Activated CD4-positive, CD25-positive, alpha-beta regulatory T cell treated with anti-CD3 and anti-CD28 coated beads, Interleukin-2, amount 50 U/mL, for 72 hours (primary cell): Measurements from ENCODE around the gene ETF1.

Experiments used
- DNase-seq: peaks from one replicate; pipeline ENCODE4 v3.0.0; 2021

Gene ETF1

GRCh38 chr5:138560971-138561370 lies 17.9 kb upstream of the ETF1 start:
- no peak for DNase-seq

GRCh38 chr5:138559937-138560336 lies 16.9 kb upstream of the ETF1 start:
- DNase-seq, result no peak

- DNase-seq, result no peak
These were observed 14.6 kb upstream of the ETF1 start for GRCh38 chr5:138557677-138558076.

- DNase-seq, result no peak
These were observed 11.1 kb upstream of the ETF1 start for GRCh38 chr5:138554143-138554542.

GRCh38 chr5:138553437-138554095 lies 10.5 kb upstream of the ETF1 start:
- DNase-seq, result no peak

- no peak for DNase-seq
These were observed 9.6 kb upstream of the ETF1 start for GRCh38 chr5:138552657-138553056.

GRCh38 chr5:138549414-138549813 lies 6.4 kb upstream of the ETF1 start:
- DNase-seq, result no peak

- no peak for DNase-seq
These were observed 3.0 kb upstream of the ETF1 start for GRCh38 chr5:138545919-138546562.

GRCh38 chr5:138544181-138545134 lies 1.4 kb upstream of the ETF1 start:
- DNase-seq, result no peak

GRCh38 chr5:138543730-138544104 lies 681 bp upstream of the ETF1 start:
- DNase-seq, result no peak

GRCh38 chr5:138542180-138542955 lies 668 bp downstream of the ETF1 start:
- DNase-seq, result no peak

GRCh38 chr5:138541511-138542179 lies 1.4 kb downstream of the ETF1 start:
- no peak for DNase-seq

- DNase-seq, result no peak
These were observed 3.2 kb downstream of the ETF1 start for GRCh38 chr5:138539791-138540190.

- DNase-seq, result no peak
These were observed 4.0 kb downstream of the ETF1 start for GRCh38 chr5:138538943-138539627.

- no peak for DNase-seq
These were observed 6.2 kb downstream of the ETF1 start for GRCh38 chr5:138536665-138537315.

- DNase-seq, result no peak
These were observed 6.8 kb downstream of the ETF1 start for GRCh38 chr5:138536215-138536614.

GRCh38 chr5:138533973-138534941 lies 8.8 kb downstream of the ETF1 start:
- DNase-seq, result no peak

GRCh38 chr5:138529812-138530211 lies 13.2 kb downstream of the ETF1 start:
- DNase-seq, result no peak

- no peak for DNase-seq
These were observed 14.1 kb downstream of the ETF1 start for GRCh38 chr5:138528744-138529469.
